PFSK-1 (cell line): Measurements from ENCODE around the gene TMEM30A.

ENCODE experiments used
- FOXP2 ChIP-seq: optimal IDR thresholded peaks from 2 replicates; pipeline ENCODE3; 2011; ENCODE audit warnings: borderline replicate concordance, control low read depth, inconsistent platforms; ENCODE audit not compliant: insufficient read depth; ENCODE audit errors: extremely low read length, extremely low read depth
- POLR2AphosphoS5 ChIP-seq: IDR thresholded peaks from 2 replicates; pipeline ENCODE4 v1.6.1; 2012; ENCODE audit warnings: low read depth, mild to moderate bottlenecking, control low read depth, low read length, moderate library complexity
- SIN3A ChIP-seq: IDR thresholded peaks from 2 replicates; pipeline ENCODE4 v1.6.1; 2012; ENCODE audit warnings: mild to moderate bottlenecking, low read length, moderate library complexity, borderline replicate concordance; ENCODE audit not compliant: insufficient read depth
- TAF1 ChIP-seq: IDR thresholded peaks from 2 replicates; pipeline ENCODE4 v1.6.1; 2012; ENCODE audit warnings: low read length, control low read depth, borderline replicate concordance; ENCODE audit not compliant: insufficient read depth
- TF ChIP-seq, protein P1 (sequence below), 2 experiments: IDR thresholded peaks; 2 replicates each; pipeline versions ENCODE4 v1.6.1 to v1.8.0; 2011 to 2012; ENCODE audit warnings: low read depth in 2 of 2, low read length in 2 of 2, control low read depth in 1 of 2, inconsistent platforms in 1 of 2, mild to moderate bottlenecking in 1 of 2, moderate library complexity in 1 of 2; ENCODE audit not compliant: insufficient read depth in 1 of 2

The TMEM30A gene

DNA sequence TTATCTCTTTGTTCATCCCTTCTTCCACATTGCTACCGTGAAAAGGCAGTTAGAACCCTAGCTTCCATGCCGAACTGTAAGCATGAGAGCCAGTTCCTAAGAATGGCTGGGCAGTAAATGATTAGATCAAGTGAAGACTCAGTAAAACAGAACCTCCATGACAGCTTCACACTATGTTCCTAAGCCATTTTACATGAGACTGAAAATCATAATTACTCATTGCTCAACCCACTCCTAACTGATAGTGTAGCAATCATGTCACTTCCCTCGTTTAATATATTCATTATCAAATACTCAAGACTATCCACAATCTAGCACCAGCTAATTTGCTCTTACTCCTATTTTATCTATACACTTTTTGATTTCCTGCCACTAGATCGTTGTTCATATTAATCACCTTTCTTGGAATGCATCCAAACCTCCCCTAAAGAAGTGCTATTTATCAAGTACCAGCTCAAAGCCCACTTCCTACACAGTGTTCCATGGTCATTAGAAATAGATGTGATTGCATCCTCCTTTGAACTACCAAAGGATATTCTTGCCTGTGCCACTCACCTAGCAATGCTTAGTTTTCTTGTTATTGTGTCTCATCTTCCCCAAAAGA lies 6.0 kb downstream of the TMEM30A start:
- TF ChIP-seq TAF1 (no peak), FOXP2 (no peak), SIN3A (no peak)

DNA sequence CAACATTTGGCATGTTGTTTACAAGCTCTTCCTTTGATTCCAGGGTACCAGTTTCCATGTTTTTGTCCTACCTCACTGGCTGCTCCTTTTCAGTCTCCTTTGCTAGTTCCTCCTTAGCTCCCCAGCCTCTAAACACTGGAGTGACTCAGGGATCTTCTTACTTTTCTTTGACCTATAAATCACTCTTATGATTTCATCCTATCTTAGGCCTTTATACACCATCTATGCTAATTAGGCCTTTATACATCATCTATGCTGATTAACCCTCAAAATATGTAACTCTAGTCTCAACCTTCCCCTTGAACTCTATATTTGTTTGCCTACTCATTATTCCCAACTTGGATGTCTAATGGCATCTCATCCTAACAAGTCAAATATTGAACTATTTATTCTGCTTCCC lies 9.5 kb downstream of the TMEM30A start:
- TF ChIP-seq POLR2AphosphoS5 (no peak), TAF1 (no peak), SIN3A (no peak), FOXP2 (no peak)
- TF ChIP-seq, protein P1, sequence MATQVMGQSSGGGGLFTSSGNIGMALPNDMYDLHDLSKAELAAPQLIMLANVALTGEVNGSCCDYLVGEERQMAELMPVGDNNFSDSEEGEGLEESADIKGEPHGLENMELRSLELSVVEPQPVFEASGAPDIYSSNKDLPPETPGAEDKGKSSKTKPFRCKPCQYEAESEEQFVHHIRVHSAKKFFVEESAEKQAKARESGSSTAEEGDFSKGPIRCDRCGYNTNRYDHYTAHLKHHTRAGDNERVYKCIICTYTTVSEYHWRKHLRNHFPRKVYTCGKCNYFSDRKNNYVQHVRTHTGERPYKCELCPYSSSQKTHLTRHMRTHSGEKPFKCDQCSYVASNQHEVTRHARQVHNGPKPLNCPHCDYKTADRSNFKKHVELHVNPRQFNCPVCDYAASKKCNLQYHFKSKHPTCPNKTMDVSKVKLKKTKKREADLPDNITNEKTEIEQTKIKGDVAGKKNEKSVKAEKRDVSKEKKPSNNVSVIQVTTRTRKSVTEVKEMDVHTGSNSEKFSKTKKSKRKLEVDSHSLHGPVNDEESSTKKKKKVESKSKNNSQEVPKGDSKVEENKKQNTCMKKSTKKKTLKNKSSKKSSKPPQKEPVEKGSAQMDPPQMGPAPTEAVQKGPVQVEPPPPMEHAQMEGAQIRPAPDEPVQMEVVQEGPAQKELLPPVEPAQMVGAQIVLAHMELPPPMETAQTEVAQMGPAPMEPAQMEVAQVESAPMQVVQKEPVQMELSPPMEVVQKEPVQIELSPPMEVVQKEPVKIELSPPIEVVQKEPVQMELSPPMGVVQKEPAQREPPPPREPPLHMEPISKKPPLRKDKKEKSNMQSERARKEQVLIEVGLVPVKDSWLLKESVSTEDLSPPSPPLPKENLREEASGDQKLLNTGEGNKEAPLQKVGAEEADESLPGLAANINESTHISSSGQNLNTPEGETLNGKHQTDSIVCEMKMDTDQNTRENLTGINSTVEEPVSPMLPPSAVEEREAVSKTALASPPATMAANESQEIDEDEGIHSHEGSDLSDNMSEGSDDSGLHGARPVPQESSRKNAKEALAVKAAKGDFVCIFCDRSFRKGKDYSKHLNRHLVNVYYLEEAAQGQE (IDR thresholded peaks at IDR 0.05; ENCODE audit: insufficient read depth in 1 of 2, low read depth in 2 of 2, low read length in 2 of 2), result no peak

DNA sequence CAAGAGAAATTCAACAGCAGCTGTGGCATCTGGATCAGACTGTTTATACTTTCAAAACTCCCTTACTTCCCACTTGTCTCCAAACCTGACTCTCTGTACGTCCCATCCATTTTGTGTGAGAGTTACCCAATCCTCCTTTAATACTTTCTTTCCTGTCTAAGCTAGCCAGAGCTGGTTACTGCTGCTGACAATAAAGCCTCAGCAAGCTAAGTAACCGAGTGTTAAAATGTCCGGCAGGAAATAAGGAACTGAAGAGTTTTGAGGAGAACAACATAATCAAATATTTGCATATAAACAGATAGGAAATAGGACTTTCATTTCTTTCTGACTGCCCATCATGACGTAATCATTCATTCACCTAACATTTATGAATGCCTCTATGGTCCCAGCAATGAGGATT lies 11.6 kb downstream of the TMEM30A start:
- TF ChIP-seq TAF1 (no peak), POLR2AphosphoS5 (no peak), FOXP2 (no peak), SIN3A (no peak)
- TF ChIP-seq, protein P1 (IDR thresholded peaks at IDR 0.05; ENCODE audit: insufficient read depth in 1 of 2, low read depth in 2 of 2, low read length in 2 of 2), result no peak

DNA sequence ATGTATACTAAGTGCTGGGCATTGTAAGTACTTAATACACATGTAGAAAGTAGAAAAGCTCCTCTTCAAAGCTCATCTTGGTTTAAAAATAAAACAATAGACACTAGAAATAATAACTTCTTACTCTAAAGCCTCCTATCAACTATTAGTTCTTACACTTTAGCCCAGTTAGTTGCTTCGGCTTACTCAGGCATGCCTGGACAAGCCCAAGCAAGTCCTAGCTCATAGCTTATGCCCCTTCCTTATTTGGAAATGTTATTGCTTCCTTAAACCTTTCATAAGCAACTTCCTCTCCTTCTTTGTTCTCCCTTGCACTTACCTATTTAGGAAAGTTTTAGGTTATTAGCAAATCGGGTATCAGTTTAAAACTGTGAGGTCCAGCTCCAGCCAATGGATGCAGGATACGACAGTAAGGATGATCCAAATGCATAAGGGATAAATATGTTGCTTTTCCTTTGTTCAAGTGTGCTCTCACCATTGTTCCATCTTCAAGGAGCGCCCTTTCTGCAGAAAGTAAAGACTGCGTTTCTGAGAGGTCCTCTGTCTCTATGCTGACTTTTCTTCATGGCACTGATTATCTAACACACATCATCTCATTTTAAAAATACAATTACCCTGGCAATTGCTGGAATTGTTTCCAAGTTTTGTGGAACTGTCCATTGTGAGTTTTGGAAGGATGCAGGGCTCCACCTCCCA lies 12.3 kb downstream of the TMEM30A start:
- TF ChIP-seq, protein P1 (IDR thresholded peaks at IDR 0.05; ENCODE audit: insufficient read depth in 1 of 2, low read depth in 2 of 2, low read length in 2 of 2), result no peak
- no peak for TF ChIP-seq SIN3A
- no peak for TF ChIP-seq POLR2AphosphoS5
- no peak for TF ChIP-seq FOXP2
- TF ChIP-seq TAF1, result no peak

DNA sequence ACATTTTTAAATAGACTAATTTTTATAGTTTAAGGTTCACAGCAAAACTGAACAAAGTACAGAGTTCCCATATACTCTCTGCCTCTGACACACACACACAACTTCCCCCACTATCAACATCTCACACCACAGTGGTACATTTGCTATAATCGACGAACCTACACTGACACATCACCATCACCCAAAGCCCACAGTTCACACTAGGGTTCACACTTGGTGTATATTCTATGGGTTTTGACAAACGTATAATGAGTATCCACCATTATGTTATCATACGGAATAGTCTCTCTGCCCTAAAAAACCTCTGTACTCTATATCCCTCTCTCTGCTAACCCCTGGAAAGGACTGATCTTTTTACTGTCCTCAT lies 15.6 kb downstream of the TMEM30A start:
- TF ChIP-seq TAF1 (no peak), FOXP2 (no peak), SIN3A (no peak), POLR2AphosphoS5 (no peak)
- TF ChIP-seq, protein P1 (IDR thresholded peaks at IDR 0.05; ENCODE audit: insufficient read depth in 1 of 2, low read depth in 2 of 2, low read length in 2 of 2), result no peak
